Measurements from ENCODE around the gene GRID1.

GRID1 gene

GRCh38 chr10:86374664-86375063, 8.1 kb upstream of the GRID1 start:
- TF ChIP-seq CTCF (IDR thresholded peaks at IDR 0.05; ENCODE audit: low read depth, low read length): no peak
- no peak for DNase-seq (ENCODE audit: low read depth in 2 of 2)
- H3K4me3 ChIP-seq (replicated peaks in 1 of 2; ENCODE audit: low read depth in 2 of 2, low read length in 2 of 2): no peak overlapping the region

- no peak for DNase-seq (ENCODE audit: low read depth in 2 of 2)
- H3K4me3 ChIP-seq (replicated peaks in 1 of 2; ENCODE audit: low read depth in 2 of 2, low read length in 2 of 2): no peak overlapping the region
- TF ChIP-seq CTCF (IDR thresholded peaks at IDR 0.05; ENCODE audit: low read depth, low read length): no peak
These were observed 7.2 kb upstream of the GRID1 start for GRCh38 chr10:86373828-86374227.

GRCh38 chr10:86373251-86373650, 6.7 kb upstream of the GRID1 start:
- no peak for TF ChIP-seq CTCF (IDR thresholded peaks at IDR 0.05; ENCODE audit: low read depth, low read length)
- H3K4me3 ChIP-seq (replicated peaks in 1 of 2; ENCODE audit: low read depth in 2 of 2, low read length in 2 of 2): no peak overlapping the region
- DNase-seq (ENCODE audit: low read depth in 2 of 2): no peak

GRCh38 chr10:86372784-86373239, 6.2 kb upstream of the GRID1 start:
- DNase-seq (ENCODE audit: low read depth in 2 of 2): no peak
- TF ChIP-seq CTCF (IDR thresholded peaks at IDR 0.05; ENCODE audit: low read depth, low read length): no peak
- H3K4me3 ChIP-seq (replicated peaks in 1 of 2; ENCODE audit: low read depth in 2 of 2, low read length in 2 of 2): no peak overlapping the region

- no peak for TF ChIP-seq CTCF (IDR thresholded peaks at IDR 0.05; ENCODE audit: low read depth, low read length)
- H3K4me3 ChIP-seq (replicated peaks in 1 of 2; ENCODE audit: low read depth in 2 of 2, low read length in 2 of 2): no peak overlapping the region
- DNase-seq (ENCODE audit: low read depth in 2 of 2): no peak
These were observed 5.7 kb upstream of the GRID1 start for GRCh38 chr10:86372119-86372783.

- TF ChIP-seq CTCF (IDR thresholded peaks at IDR 0.05; ENCODE audit: low read depth, low read length): no peak
- DNase-seq (ENCODE audit: low read depth in 2 of 2): no peak
- H3K4me3 ChIP-seq (replicated peaks in 1 of 2; ENCODE audit: low read depth in 2 of 2, low read length in 2 of 2): no peak overlapping the region
These were observed 5.1 kb upstream of the GRID1 start for GRCh38 chr10:86371691-86372090.

GRCh38 chr10:86371116-86371515, 4.5 kb upstream of the GRID1 start:
- TF ChIP-seq CTCF (IDR thresholded peaks at IDR 0.05; ENCODE audit: low read depth, low read length): no peak
- H3K4me3 ChIP-seq (replicated peaks in 1 of 2; ENCODE audit: low read depth in 2 of 2, low read length in 2 of 2): no peak overlapping the region
- no peak for DNase-seq (ENCODE audit: low read depth in 2 of 2)
